ENCODE results near the gene ATPAF1.
"Not testable (repeated sequence)": the region's sequence is repeated elsewhere in the genome, so short reads cannot be mapped to it uniquely, and the experiment has no call there.

The ATPAF1 gene, protein sequence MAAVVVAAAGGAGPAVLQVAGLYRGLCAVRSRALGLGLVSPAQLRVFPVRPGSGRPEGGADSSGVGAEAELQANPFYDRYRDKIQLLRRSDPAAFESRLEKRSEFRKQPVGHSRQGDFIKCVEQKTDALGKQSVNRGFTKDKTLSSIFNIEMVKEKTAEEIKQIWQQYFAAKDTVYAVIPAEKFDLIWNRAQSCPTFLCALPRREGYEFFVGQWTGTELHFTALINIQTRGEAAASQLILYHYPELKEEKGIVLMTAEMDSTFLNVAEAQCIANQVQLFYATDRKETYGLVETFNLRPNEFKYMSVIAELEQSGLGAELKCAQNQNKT

DNA sequence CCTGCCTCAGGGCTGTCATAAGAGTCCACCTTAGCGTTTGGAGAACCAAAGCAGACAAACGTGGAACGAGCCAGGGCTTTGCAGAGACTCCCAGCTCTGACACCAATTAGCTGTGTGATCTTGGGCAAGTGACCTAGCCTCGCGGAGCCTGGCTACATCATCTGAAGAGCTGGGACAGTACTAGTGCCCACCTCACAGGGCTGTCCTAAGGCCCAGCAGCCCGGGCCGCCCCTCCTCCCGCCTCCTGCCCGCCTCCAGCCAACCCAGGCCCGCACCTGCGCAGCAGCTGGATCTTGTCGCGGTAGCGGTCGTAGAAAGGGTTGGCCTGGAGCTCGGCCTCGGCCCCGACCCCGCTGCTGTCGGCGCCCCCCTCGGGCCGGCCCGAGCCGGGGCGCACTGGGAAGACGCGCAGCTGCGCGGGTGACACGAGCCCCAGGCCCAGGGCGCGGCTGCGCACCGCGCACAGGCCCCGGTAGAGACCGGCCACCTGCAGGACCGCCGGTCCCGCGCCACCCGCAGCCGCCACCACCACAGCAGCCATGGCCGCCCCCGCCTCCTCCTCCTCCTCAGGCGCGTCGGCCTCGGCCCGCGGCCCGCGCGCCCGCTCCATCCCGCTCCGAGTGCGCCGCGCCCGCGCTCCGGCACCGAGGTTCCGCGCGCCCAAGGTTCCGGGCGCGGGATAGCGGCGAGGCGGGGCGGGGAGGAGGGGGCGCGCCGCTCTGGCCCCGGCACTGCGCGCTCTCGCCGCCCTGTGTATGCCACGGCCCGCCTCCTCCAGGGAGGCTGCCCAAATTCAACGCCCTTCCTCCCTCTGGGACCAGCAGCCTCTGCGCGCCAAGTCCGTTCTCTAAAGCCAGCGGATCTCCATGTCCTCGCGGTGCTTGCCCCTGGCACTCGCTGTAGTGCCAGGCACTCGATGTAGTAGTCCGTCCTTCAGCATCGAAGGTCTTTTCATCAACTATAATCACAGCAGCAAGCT lies at the start of gene ATPAF1:
Gene ATPAF1 (minus strand): TSS at position 583 of the 979 bp plus-strand sequence. CDS start 42 bp downstream, at position 541.
- DNase-seq = peak; percentile 5

DNA sequence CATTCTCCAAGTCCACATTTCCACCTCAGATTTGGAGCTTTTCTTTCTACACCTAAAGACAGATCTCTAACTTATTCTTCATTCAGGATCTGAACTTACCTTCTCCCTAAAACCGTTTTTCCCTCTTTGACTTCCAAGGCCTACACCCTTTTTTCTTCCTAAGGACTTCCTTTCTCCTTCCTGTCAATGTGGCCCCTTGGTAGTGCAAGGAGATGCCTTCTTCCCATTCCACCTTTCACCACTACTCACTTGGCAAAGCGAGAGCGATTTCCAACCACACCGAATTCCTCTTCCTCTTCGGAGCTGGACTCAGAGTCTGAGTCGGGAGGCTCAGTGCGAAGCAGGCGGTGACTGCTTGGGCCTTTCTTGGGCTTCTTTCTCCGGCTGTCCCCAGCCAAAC lies 49.5 kb upstream of the ATPAF1 start:
- no peak for DNase-seq

DNA sequence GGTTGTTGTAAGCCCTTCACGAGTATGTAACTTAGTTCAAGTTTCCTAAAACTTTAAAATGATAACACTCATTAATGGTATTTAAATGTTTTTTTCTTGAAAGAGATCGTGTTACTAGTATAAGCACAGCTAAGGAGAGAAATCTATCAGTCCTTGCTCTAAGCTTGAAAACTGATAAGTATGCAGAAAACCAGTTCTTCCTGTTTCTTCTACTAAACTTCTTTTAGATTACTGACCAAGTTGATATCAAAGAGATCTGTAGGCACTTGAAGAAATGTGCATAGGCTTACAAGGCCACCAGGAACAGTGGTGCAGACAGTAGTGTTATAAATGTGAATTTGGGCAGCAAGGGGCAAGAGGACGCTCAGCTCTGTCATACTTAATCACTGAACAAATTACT lies 46.8 kb upstream of the ATPAF1 start:
- no peak for DNase-seq

DNA sequence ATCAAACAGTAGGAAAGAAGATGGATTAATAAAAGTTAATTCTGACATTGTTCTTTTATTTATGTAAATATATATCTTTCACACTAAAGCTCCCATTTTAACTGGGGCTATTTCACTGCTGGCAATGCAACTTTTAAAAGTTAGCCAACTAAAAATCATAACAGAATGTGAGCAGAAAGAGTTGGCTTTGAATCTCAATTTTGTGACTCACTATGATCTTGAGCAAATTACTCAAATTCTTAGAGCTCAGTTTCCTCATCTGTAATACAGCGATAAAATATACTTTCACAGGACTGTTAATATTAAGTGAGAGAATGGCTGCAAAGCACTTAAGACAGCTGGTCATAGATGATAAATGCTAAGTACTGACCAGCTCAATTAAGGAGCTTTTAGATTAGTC lies 40.0 kb upstream of the ATPAF1 start:
- DNase-seq = no peak

DNA sequence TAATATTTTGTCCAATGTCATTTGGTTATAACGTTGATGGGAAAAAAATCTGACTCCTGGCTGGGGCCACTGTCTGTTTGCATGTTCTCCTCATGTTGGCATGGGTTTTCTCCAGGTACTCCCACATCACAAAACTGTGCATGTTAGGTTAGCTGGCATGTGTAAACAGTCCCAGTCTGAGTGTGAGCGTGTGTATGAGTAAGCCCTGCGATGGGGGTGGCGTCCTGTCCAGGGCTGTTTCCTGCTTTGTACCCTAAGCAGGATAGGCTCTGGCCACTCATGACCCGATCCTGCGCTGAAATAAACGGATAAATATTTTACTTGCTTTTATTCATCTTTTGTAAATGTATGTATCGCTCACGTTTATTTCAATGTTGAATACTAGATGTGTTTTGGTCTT lies 37.2 kb upstream of the ATPAF1 start:
- DNase-seq = no peak

DNA sequence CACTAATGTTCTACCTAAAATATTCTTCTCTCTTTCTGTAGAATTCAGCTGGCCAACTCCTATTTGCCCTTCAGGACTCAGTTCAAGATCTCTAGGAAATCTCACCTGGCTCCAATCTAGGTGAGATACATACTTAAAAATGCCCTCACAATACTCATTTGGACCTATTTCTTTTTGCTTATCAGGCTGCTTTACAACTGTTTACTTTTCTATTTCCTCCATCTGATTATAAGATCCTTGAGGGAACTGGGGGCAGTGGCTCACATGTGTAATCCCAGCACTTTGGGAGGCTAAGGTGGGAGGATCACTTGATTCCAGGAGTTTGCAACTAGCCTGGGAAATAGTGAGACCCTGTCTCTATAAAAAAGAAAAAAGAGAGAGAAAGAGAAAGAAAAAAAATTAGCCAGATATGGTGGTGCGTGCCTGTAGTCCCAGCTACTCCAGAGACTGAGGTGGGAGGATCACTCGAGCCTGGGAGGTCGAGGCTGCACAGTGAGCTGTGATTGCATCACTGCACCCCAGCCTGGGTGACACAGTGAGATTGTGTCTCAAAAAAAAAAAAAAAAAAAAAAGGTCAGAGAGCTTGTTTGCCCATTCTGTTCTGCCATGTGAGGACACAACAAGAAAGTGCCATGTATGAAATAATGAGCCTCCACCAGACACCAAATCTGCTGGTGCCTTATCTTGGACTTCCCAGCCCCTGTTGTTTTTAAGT lies 35.9 kb upstream of the ATPAF1 start:
- no peak for DNase-seq

DNA sequence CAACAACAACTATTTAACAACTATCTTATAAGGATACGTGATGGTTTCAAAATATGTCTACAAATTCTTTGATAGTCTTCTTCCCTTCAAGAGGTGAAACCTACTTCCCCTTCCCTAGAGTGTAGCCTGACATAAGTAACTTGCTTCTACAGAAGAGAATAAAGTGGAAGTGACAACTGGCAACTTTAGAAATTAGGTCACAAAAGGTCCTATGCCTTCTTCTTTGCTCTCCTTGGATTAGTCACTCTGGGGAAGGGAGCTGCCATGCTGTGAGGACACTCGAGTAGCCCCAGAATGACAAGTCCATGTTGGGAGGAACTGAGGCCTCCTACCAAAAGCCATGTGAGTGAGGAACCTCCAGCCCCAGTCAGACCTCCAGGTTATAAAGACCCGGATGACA lies 31.5 kb upstream of the ATPAF1 start:
- DNase-seq = no peak

DNA sequence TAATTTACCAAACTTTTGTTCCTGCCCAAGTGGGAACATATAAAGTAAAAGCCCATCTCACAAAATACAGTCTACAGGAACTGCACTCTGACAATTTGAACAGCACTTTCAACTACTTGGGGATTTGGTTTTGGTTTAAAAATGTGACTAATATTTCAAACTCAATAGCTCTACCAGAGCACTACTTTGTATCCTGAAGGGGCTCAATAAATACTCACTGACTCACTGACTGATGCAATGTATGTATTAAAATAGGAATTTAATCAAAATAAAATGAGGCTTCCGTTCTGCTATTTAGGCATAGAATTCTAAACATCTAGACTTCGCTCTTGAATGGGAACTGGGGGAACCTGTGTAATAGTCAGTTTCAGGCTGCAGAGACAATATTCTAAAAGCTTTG lies 28.9 kb upstream of the ATPAF1 start:
- DNase-seq = no peak

DNA sequence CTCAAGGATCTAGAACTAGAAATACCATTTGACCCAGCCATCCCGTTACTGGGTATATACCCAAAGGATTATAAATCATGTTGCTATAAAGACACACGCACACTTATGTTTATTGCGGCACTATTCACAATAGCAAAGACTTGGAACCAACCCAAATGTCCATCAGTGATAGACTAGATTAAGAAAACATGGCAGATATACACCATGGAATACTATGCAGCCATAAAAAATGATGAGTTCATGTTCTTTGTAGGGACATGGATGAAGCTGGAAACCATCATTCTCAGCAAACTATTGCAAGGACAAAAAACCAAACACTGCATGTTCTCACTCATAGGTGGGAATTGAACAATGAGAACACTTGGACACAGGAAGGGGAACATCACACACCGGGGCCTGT lies 26.5 kb upstream of the ATPAF1 start:
- not testable (repeated sequence) for DNase-seq

DNA sequence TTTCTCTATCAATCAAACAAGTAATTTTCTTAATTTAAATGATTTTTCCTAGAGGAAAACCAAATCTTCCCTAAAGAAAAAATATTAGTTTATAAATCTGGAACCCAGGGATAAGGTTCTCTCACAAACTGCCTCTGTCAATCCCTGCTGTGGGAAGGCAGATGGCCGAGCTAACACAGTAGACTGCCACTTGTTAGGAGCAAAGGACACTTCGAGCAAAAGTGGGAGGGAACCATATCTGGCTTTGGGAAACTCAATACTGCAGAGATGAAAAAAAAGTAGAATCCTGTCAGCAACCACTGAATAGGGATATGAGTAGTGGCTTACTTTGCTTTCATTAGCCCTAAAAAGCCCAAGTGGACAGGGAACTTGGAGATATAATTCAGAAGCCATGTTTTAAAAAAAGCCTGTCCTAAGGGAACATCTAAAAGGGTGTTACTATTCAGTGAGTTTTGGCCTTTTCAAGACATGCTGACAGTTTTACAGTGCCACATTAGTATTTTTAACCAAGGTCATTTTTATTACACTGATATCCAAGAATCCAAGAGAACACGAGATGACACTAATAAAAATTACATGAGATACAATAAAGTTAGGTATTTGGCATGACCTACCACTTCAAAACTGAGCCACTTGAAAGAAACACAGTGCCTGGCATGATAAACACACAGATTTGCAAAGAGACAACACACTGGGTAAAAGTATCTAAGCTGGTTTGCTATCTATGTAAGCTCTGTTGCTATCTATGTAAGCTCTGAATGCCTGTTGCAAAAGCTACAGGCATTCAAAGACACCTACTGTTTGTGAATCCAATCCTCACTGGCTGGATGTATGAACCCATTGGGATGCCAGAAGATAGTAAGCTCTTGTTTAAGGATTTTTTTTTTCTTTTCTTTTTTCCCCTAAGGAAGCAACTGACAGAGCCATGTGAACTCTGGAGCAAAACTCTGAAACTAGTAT lies 24.9 kb upstream of the ATPAF1 start:
- no peak for DNase-seq

DNA sequence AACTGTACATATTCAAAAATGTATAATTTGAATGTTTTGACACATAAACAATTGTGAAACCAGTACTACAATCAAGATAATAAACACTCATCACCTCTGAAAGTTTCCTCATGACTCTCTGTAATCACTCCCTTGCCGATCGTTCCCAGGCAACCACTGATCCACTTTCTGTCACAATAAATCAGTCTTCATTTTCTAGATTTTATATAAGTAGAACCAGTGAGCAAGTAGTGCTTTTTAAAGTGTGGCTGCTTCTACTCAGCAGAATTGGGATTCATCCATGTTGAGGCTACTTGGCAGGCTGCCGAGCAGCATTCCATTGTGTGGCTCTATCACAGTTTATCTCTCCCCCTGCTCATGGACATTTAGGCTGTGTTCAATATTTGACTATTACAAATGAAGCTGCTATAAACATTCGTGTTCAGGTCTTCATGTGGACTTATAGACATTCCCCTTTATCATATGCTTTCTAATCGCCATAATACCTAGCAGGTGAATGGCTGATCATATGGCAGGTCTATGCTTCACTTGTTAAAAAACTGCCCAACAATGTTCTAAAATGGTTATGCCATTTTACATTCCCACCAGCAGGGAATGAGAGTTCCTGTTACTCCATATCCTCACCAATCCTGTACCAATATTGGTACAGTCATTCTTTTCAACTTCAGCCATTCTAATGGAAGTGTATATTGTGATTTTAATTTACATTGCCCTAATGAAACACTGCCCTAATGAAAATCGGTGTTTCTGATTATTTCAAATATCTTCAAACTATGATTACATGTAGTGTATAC lies 24.0 kb upstream of the ATPAF1 start:
- no peak for DNase-seq

DNA sequence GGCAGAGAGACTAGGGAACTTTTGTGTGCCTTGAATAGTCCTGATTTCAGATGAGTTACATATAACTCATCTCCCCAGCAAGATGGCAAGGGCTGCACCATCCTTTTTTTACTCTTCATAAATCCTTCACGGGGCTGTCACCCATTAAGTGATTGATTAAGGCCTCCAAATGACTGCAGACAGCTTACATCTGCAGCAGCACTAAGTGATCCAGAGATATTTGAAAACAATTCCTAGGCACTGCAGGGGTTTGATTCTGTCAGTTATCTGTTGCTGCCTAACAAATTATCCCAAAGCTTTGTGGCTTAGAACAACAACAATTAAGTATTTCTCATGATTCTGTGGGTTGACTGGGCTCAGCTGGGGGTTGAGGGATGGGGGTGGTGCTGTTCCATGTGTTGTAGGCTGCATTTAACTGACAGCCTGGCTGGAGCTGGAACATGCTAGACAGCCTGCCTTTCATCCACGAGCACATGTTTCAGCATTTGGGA lies 22.8 kb upstream of the ATPAF1 start:
- DNase-seq = peak; percentile 6

DNA sequence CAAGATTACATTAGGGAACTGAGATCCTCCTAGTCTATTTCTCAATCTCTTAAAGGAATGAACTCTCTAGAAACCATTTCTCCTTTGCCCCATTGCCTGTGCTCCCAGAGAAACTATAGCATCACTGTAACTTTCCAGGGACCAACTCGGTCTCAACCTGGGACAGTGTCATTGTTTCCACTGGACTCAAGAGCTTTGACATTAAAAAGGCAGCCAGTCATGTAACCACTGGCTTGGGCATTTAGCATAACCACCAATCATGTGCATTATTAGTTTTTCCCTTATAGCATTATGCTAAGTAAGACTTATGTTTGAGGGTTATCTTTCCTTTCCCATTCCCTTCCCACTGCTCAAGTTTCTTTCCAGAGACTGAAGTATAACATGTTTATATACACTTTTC lies 21.7 kb upstream of the ATPAF1 start:
- DNase-seq = no peak

DNA sequence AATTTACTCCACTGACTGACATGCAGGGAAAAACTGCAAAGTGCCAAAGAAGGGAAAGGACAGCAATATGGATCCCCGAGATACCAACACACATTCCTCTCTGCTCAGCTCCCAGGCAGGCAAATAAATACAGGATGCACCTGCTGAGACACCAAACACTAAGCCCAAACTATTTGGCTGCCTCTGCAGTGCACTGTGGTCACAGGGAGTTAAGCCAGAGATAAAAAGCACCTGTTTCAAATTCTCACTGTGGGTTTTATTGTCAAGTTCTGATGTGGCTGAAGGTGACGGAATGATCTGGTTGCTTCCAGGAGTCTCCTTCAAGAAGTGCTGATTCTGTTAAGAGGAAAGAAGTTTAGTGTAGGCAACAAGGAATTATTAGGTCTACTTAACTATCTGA lies 21.2 kb upstream of the ATPAF1 start:
- DNase-seq = no peak

DNA sequence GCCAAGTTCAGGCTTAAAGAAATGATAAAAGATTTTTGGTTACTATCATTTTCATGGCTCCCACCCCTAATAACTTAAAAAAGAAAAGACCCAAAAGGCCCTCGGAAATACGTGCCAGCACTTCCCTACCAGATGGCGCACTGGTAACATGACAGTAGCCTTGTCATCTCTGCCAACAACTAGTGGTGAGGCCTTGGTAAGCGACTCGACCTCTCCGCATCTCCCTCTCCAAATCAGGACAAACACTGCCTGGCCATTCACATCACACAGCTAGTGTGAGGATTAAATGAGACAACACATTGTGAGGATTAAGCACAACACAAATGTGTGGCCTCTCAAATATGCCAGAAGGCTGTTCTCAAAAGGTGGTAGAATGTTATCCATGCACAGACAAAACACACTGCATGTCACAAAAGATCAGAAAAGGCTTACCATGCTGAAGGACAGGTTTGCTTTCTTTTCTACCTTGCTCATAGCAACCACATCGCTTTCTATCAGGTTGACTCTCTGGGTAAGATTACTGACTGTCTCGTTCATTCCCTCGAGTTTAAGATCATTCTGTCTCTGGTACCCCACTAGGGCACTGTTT lies 19.9 kb upstream of the ATPAF1 start:
- peak; percentile 4 for DNase-seq

DNA sequence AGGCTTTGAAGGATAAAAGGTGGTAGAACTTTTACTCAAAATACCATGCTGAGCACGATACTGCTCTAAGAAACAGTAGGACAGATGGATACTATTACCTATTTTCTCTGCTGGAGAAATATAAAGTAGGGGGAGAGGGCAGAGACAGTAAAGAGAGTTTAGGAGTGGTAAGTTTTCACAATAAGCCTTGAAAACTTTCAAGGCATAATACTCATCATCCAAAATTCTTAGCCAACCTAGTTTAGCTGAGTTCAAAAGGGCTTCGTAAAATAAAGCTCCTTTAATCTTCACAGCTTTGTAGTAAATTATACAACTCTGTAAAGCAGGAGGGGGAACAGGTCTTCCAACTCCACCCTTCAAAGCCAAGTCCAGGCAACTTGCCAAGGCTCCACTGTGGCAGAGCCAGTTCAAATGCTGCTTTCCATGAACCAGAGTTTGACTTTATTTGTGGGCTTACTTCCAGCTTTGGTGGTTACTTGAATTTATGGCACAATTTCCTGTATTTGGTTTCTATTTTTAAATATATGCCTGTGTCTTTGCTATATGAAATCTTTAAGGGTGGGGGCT lies 19.0 kb upstream of the ATPAF1 start:
- peak; percentile 42 for DNase-seq

DNA sequence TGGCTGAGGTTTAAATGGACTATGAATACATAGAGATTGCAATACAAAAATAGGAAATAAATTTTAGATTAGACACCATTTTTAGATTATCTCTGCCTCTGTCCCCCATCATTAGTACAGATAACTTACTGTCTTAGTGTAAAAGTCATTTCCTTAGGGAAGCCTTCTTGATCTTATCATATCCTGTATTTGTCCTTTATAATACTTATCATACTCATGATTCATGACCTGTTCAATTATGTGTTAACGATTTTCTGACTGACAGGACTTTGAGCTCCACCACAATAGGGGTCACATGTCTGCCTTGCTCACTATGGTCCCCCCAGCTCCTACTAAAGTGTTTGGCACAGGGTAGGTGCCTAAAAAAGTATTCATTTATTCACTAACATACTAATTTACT lies 18.1 kb upstream of the ATPAF1 start:
- DNase-seq = no peak

DNA sequence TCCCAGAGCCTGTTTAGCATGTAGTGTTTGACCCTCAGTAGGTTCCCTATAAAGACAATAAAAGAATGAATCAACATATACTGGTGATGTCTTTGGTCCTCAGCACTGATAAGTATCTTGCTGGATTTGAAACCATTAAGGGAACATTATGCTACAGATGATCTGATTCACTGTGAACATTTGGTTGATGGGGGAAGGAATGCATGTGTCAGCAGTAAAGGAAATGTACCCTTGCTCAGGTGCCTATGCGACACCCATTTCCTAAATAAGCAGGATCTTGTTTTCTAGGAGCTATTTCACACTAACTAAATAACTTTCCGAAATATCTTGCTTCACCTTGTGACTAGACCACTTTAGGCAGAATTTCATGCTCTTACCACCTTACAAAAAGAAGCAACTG lies 16.5 kb upstream of the ATPAF1 start:
- no peak for DNase-seq

DNA sequence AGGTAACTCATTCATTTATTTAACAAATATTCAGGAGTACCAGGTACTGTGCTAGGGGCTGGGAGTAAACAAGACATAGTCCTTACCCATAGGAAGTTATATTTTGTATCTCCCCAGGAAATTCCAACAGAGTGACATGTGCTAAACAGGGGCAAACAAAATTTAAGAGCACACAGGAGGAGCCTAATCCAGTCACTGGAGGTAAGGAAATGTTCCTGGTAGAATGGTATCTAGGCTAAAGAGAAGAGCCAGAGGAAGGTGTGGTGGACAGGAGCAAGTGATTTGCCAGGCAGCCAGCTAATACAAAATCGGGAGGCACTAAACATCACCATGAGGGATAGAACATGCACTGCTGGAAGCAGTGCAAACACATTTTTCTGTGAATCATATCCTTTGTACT lies 13.9 kb upstream of the ATPAF1 start:
- no peak for DNase-seq

DNA sequence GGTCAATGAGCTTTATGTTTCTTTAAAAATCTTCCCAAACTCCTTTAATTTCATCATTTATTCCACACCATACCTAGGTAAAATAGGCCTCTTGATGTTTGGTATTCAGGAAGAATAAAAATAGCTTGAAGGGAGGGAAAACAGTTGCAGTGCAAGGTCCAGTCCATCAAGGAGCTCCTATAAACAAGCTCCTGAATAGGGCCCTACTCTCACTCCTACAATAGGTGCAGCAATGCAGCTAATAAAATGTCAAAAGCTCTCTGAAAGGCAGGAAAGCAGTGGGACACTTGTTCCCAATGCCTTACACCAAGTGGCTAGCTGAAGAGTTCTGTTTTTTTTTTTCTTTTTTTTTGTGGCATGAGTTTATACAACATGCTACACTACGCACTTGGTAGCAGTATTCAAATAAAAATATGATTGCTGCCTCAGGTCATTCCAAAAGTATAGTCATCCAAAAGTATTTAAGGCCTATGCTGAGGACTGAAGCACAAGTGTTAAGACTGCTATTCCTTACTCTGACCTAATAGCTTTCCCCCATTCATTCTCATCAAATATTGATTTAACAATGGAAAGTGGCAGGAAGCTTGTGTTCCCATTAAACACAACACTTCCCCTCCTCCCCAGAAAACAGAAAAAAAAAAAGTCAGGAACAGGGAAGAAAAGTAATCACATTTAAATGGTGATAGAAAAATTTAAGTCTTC lies 13.3 kb upstream of the ATPAF1 start:
- DNase-seq = no peak

All from NCI-H1694 treated with DMSO at 0.1 percent for 48 hours (cell line).